Measurements from ENCODE around the gene MLLT10.
A peak's percentile ranks its signal among the peaks of the same experiment; 100 is the strongest.

The MLLT10 gene

DNA sequence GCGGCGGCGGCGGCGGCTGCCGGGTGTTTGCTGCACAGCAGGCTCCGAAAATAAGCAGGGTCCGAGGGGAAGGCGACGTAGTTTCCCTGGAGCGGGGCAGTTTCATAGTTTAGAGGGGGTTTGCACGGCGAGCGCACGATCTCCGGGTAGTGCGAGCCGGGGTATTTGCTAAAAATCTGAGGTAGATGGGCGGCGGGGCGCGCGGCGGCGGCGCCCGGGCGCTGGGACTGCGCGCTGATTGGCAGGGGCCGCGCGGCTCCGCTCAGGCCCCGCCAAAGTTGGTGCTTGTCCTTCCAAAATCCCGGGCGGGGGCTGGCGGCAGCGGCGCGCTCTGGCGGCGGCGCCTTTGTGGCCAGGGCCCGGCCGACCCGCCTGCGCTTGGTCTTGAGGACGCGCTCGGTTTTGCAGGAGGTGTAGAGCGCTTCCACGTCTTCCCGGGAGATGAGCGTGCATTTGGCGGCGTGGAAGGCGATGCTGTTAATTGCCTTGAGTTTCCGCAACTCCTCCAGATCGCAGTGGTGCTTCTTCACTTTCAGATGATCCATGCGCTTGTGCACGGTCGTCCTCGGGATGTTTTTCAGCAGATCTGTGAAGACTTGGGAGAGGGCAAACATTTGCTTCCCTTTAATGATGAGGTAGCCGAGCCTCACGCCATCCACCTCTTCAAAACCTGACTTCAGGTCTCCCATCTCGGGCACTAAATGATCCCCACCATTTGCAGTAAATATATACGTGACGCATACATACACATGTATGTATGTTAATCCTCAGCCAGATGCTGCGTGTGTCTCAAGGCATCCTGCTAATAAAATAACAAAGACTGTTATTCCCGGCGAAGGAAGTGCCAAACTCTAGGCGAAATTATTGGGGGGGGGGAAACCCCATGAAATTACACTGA lies 16.6 kb upstream of the MLLT10 start:
- no peak for DNase-seq

DNA sequence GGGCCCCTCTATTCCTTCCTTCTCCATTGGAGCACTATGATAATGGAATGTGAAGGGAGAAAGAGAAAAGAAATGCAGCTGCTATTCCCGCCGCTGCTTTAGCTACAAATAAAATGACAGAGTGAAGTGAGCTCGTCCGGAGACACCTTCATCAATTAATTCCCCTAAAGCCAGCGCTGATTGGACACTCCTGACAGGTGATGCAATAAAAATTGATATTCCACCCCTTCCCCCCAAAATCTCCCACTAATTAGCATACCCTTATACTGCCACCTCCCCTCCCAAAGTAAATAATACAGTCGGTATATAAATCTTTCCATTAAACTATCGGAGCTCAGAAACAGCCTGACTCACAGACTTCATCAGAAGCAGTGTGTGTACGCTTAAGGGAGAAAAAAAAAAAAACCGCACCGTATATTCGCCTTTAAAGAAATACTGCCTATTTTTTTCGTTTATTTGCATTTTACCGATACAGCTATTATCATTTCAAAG lies 15.8 kb upstream of the MLLT10 start:
- DNase-seq, result no peak

DNA sequence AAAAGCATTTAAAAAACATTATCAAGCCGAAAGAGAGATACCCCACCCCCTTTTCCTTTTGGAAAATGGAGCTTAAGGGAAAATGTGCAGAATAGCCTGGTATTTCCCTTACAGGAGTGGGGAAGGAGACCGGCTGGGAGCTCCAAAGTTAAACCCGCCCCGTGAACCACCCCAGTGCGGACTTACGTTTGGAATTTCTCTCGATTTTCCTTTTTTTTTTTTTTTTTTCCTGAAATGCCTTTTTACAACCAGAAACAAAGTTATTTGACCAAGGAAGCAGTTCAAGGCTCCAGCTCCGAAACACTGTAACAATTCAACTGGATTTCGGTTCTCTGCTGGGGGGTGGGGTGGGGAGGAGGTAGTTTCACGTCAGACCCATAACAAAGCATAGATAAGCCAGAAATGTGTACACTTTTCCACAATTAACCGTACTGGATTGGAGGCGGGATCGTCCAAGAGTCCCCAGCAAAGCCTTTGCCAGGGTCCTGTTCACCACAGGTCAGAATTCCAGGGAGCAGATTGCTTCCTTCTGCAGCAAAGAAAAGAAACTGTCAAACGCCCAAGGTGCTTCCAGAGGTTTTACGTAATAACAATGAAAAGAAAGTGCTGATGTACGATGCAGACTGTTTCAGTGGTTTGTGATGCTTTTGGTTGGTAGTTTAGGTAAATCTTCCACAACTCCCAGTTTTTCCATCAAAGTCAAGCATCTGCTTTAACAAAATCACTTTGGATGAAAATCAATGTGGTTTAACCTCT lies 15.2 kb upstream of the MLLT10 start:
- DNase-seq, result no peak

DNA sequence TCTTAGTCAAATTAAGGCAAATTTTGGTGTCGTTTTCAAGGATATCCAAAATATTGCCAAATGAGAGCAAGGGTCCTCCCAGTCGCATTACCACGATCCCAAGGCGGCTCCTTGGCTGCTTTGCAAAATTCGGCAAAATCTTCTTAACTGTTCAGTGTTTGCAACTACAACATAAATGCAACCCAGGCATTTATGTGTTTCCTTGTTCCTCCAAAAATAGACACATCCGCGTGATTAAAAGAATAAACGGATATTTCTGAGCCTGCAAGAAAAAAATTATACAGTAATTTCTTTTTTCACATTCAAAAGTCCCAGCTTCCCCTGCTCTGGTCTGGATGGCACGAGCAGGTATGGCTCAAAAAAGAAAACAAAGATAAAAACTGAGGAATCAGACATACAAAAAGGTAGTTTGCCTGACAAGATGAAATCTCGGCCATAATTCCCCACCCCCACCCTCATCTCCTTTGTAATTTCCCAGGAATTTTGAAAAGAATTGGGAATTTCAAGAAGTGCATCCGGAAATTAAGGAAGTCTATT lies 14.6 kb upstream of the MLLT10 start:
- DNase-seq, result no peak

DNA sequence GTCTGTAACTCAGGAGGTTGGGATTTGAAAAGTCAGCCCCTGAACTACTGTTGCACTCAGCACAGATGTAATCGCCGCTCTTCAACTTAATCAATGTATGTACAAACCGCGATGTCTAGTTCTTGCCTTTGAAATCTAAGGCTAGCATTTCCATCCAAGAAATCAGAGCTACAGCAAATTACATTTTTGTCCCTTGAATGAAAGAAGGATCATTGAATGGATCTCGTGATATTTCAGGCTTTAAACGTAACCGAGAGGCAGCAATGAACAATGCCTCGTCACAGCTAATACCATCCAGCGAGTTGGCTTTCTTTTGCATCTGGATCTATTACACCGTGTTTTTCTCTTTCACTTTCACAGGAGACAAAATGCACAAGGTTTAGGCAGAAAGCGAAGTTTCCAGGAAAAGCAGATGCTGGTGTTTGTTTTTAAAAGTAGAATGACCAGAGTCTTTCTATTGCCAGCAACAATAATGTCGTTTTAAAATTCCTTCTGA lies 14.0 kb upstream of the MLLT10 start:
- DNase-seq, result no peak

DNA sequence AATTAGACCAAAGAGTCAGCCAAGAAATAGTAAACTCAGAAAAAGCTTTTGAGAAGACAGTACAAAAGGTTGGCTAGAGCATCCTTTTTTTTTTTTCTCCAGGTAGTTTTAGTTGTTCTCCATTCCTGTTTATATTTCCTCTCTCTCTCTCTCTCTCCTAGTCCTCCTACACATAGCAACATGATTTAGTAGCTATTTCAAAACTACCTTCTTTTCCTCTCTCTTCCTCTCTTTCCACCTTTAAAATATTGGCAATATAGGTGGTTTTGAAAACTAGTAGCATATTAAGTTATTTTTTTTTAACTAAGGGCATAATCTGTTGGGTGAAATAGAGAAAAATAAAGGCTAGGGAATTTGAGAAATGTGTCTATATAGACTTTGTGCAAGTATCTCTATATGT lies 13.5 kb upstream of the MLLT10 start:
- DNase-seq, result no peak

DNA sequence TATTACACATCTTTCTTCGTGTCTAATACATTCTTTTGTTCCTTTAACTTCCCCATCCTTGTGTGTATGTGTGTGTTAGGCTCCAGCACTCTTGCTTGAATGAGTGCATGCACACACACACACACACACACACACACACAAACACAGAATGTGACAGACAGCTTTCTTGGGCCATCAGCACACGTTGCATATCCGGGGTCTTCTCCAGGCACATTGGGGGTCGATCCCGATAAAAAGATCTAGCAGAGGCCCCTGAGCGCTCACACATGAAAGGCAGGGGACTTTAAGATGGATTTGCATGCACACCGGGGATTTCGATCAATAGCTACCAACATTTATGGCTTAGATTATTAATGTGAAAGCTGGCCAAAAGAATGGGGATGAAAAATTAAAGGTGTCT lies 13.1 kb upstream of the MLLT10 start:
- no peak for DNase-seq

DNA sequence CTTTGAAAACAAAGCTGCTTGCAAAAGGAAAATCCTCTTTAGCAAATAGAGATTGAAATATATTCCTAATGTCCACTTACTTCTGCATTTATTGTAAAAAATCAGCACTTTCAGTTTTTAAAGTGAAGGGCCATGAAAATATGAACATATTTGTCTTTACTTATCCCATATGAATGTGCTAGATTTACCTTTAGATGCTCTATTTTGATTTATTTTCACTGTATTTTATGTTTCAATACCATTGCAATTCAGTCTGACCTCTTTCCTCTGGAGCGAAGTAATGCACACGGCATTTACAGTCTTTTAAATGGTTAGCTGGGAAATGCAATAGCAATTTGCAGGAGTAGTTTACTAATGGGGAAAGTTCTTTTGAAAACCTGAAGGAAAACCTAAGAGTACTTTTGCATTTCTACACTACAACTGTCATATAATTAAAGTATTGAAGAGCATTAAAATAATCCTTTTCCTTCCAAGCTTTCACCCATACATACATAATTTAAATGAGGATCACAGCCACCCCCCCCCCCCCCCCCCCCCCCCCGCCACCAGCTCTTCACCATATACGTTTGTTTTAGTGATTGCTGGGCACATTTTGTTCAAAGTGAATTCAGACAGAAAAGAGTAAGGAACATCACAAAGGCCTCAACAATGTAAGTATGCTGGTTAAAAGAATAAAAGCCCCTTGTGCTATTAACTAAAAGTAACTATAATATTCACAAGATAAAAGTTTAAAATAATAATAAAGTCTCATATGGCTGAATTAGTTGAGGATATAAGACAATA lies 12.1 kb upstream of the MLLT10 start:
- DNase-seq, result no peak

DNA sequence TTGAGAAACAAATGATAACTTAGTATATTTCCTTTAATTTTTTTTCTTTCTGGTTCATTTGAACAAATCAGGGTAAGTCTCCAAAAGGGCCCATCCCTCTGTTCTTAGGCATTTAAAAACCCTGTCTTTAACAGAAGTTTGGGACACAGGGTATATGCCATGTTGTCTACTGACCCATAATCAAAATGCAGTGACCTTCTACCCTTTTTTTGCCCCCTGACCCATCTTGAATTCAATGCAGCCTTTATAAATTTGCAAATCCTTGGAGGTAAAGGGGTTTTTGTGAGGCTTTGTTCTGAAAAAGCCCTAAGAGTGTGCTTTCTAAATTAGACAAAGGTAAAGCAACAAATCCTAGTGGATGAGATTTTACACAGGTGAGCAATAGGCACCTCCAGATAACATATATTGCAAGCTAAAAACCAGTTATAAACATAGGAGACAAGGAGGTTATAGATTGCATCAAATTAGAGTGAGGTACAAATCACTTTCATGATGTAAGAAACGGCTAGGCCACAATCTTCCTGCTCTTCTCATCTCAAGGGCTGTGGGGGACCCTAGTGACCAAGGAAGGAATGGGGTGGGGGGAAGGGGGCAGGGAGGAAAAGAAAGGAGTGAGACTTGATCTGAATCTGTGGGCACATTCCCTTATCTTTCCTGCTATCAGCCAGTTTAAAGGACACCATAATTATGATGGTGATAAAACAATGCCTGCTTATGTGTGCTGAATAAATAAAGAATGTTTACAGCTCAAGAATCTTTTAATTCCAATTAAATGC lies 11.2 kb upstream of the MLLT10 start:
- no peak for DNase-seq

DNA sequence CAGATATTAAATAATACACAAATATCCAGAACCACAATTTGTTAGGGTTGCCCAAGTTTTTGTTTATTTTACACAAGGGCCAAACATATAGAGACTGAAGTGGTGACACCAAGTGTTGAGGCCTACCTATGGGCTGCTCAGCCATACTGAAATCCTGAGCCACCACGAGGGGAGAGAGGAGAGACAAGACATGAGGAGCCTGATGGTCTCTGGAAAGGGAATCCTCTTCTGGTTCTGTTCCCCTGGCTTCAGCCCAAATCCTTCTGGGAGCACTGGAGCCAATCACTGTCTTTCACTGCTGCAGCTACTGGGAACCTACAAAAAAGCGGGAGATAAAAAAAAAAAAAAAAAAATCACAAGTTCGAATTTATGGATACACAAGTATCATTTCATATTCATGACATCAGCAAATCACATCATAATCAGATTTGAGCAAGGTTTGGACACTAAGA lies 10.4 kb upstream of the MLLT10 start:
- DNase-seq, result no peak

DNA sequence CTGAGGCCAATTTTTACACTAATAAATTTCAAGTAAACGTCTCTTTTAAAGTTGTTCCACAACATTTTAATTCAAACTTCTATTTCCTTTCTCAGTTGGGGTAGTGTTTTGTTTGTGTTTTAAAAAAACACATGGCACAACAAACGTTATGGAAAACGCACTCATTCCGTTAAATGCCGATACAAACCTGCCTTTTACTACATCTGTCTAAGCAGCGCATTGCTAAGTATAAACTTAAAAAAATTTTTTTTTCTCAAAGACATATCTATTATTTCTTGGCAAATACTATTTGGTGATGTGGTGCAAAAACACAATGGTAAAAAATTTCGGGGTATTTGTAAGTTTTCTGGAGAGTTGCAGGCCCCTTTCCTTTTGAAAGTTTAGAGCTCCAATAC lies 9.9 kb upstream of the MLLT10 start:
- no peak for DNase-seq

DNA sequence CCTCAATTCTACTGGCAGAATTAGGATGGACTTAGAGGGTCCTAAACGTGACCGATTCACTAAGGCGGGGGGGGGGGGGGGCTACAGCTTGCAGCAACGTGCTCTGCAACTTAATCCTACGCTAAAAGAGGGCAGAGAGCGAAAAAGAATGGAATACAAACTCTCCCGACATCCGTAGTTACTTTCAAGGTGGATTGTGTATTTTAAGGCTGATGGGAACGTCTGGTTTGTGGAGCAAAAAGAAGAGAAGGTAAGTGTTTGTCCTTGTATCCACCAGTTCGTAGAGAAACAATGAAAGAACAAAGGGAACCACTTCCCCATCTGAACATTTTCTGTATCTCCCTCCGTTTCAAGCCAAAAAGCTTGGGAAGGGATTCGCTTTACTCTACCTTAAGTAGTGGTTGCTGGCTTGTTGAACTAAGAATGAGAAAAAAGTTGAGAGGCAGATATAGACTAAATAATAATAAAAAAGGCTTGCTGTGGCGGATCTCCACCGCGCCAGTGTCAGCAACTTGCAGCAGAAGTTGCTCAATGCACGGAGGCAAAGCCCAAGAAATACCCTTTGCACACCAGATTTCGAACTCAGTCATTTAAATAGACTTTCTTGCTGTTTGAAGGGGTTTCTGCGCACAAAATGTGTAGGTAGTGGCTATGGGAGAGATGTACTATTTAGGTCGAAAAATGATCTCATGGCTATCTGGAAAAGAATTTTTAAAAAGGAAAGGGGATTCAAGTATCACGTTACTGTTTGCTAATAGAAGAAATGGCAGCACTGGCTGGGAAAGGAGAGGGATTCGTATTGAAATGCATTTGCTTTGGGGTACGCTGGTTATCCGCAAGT lies 9.3 kb upstream of the MLLT10 start:
- DNase-seq, result no peak

DNA sequence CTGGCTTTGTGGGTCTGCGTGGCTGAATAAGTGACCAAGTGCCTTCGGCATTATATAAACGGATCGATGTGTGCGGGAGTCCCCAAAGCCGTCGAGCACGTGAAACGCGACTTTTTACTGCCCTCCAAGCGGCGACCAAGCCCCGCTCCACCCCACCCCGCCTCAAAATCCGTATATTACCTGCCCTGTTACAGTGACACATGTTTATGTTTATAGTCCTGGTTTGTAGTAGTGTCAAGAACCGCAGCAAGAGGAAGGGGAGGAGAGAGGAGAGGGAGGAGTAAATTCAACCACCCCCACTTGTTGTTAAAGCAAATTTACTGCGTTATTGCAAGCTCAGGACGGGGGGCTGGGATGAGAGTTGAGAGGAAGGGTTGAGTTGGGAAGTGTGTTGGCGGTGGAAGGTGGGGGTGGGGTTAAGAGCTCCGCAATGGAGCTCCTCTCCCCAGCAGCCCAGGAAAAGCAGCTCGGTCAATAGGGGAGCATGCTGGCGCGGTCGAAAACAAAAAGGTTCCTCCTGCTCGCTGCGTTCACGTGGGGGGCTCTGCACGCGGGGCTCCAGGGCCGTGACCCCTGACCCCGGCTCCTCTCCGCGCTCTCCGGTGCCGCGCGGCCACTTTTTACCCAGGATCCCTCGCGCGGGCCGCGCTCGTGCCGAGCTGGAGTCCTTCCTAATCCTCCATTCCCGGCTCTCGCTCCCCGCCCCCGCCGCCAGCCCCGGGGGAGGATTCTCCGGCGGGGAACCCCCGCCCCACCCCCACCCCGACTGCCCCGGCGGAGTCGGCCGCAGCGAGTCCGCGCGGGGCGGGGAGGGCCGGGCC lies 8.5 kb upstream of the MLLT10 start, which contains the start of gene SKIDA1:
Gene SKIDA1, minus strand, starts transcription at position 316 of the 821 bp plus-strand sequence. CDS start 7,860 bp downstream, outside the sequence.
- peak; percentile 46 for DNase-seq

DNA sequence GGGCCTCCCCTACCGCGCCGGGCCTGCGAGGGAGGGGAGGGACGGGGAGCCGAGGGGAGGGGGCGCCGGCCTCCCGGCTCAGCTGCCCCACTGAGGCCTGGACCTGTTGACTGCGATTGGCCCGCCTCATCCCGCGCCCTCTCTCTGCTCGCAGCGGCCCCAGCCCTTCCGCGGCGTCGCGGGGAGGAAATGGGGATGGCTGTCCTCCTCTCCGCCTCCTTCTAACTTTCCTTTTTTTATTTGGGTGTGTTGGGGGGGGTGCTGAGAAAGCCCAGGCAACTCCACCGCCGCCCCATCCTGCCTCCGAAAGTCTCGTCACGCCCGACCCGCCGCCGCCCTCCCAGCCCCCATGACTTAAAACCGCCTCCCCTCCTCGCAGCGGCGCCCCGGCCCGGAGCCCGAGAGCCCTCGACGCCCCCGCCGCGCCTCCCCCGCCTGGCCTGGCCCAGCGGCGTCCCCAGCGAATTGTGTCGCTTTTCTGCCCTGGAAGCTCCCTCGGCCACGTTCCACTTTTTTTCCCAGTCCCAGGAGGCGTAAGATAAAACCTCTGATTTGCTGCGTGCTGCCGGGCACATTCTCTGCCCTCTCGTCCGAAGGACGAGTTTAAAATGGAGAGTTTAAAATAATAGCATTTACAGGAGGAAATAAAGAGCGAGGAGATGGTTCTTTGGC lies 7.7 kb upstream of the MLLT10 start:
- peak; percentile 48 for DNase-seq

DNA sequence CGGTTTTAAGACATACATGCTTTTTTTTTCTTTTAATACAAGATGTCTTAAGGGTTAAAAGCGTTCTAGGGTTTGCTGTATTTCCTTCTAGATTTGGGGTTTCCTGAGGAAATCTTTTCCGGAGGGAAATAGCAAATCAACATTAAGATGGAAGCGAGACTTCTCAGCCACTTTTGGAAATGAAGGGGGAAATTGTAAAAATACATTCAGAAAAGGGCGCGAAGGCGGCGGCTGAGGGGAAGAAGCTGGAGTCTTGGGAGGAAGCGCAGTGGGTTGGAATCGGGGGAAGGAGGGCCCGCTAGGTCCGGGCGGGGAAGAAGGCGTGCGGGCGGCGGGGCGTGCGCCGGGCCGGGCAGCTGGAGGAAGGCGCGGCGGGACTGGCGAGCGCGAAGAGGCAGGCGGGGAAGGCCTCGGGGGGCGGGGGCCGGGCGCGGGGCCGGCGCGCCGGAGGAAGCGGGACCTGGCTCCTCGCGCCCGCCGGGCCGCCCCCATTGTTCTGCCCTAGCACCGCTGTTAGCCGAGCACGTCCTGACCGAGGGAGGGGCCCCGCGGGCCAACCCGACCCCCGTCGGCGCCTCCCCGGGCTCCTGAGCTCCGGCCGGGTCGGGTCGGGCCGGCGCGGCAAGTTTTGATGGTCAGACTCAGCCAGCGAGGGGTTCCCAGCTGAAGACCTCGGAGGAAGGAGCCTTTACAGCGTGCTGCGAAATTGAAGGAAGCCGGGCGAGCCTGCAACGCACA lies 7.0 kb upstream of the MLLT10 start:
- peak; percentile 30 for DNase-seq

DNA sequence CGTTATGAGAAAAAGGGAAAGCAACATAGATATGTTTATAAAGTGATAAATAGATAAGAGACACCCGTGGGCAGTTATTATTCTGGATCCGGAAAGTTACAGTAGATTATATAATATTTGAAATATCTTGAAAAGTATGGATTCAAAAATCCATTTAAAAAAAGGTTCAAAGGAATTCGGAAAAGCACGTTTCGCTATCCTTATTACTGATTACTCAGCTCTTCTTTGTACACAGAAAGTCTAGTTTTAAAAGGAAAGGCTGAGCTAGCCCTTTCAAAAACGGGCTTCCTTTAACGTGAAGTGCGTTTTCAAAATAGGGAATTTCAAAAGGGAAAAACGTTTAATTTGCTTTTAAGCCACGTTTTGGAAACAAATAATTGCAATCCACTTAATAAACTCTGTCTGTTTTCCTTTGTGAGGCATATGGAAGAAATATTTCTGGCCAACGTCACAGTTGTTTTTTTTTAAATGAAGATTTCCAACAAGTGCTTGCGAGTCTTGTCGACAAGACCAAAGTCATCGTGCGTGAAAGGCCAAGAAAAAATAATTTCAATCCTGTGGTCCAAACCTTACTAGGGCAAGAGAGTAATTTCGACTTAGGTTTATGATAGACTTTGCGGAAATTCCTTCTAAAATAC lies 6.3 kb upstream of the MLLT10 start:
- no peak for DNase-seq

DNA sequence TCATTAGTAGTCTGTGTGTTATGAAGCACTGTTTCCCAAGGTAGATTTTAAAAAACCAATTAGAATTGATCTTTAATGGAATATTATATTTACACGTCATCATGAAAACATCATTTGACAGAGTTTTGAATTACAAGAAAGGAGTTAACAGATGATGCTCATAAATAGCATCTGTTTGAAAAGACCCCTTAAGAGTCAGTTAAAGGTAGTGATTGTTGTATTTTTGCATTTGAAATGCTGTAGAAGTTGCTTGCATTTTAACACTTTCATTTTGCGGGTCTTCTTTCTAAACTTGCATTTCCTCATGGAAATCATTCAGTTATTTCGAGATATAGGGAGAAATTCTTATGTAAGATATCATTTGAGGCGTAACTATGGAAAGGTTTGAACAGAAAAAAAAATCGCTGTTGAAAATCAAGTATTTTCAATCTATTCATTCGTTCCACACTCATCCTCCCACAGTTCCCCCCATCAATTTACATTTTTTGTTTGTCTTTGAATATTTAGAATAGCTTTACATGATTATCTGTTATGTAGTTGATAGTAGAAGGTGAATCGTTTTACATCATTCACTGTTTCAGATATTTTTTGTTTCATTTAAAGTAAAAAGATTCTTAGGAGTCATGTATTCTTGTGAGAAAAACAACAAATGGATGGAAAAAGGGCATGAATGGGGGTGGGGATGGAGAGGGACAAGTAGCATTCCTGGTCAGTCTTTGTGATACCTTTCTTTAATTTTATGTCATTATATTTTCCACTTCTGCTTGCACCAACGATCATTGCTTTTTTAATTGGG lies 5.6 kb upstream of the MLLT10 start:
- no peak for DNase-seq

All from activated gamma-delta T cell (primary cell).